Stimulated activated effector memory CD8-positive, alpha-beta T cell treated with anti-CD3 and anti-CD28 coated beads, Interleukin-12 subunit alpha, Interleukin-12 subunit beta, amount 100 ng/mL, for 72 hours (primary cell): ENCODE measurements around the gene LHX3.

ENCODE experiments used
- ATAC-seq: fragments of 150-1000 bp; cut with Tn5 transposase; 2 replicates; pipeline ENCODE4 v1.10.0; 2021
- DNase-seq, 2 donors: peaks; one replicate each; pipeline ENCODE4 v3.0.0; 2021 to 2022; ENCODE audit warnings: low spot score in 2 of 2
- H3K27ac Mint-ChIP-seq: one replicate; pipeline ENCODE4 v1.8.0; 2022; ENCODE audit warnings: mild to moderate bottlenecking, mixed read lengths
- H3K36me3 Mint-ChIP-seq: one replicate; pipeline ENCODE4 v1.8.0; 2022; ENCODE audit warnings: mild to moderate bottlenecking, mixed read lengths
- H3K4me1 Mint-ChIP-seq: one replicate; pipeline ENCODE4 v1.8.0; 2022; ENCODE audit warnings: mixed read lengths
- H3K4me3 Mint-ChIP-seq: one replicate; pipeline ENCODE4 v1.8.0; 2022; ENCODE audit warnings: mild to moderate bottlenecking, mixed read lengths
- H3K9me3 Mint-ChIP-seq: one replicate; pipeline ENCODE4 v1.8.0; 2022; ENCODE audit warnings: mixed read lengths

Gene LHX3

GRCh38 chr9:136173648-136174290, 31.2 kb downstream of the LHX3 start:
- DNase-seq (no peak), ATAC-seq (no peak)
- no peaks in the 10 kb centered on the region for H3K36me3 Mint-ChIP-seq
- no peak overlapping the region for H3K27ac Mint-ChIP-seq
- no peaks in the 10 kb centered on the region for H3K9me3 Mint-ChIP-seq
- no peak overlapping the region for H3K4me3 Mint-ChIP-seq
- H3K4me1 Mint-ChIP-seq = peaks cover 7% of the 10 kb centered on the region

GRCh38 chr9:136172412-136173079, 32.4 kb downstream of the LHX3 start:
- Mint-ChIP-seq H3K27ac (no peak overlapping the region), H3K9me3 (no peaks in the 10 kb centered on the region), H3K36me3 (no peaks in the 10 kb centered on the region), H3K4me3 (no peak overlapping the region), H3K4me1 (peaks cover 7% of the 10 kb centered on the region)
- no peak for ATAC-seq
- DNase-seq = no peak

- H3K27ac Mint-ChIP-seq = no peak overlapping the region
- no peak overlapping the region for H3K4me3 Mint-ChIP-seq
- no peaks in the 10 kb centered on the region for H3K9me3 Mint-ChIP-seq
- ATAC-seq (no peak), DNase-seq (no peak)
- no peaks in the 10 kb centered on the region for H3K36me3 Mint-ChIP-seq
- peaks cover 7% of the 10 kb centered on the region for H3K4me1 Mint-ChIP-seq
Observed at GRCh38 chr9:136171801-136172411, 33.0 kb downstream of the LHX3 start.

- no peak for ATAC-seq
- H3K4me3 Mint-ChIP-seq = no peak overlapping the region
Observed at GRCh38 chr9:136171009-136171800, 33.7 kb downstream of the LHX3 start.

GRCh38 chr9:136170006-136170901, 34.7 kb downstream of the LHX3 start:
- no peaks in the 10 kb centered on the region for H3K9me3 Mint-ChIP-seq
- H3K36me3 Mint-ChIP-seq = no peaks in the 10 kb centered on the region
- no peak overlapping the region for H3K4me3 Mint-ChIP-seq
- DNase-seq (peak; percentile 56 to 77), ATAC-seq (peak; percentile 75)
- peaks cover 7% of the 10 kb centered on the region for H3K4me1 Mint-ChIP-seq
- H3K27ac Mint-ChIP-seq = no peak overlapping the region

More at GRCh38 chr9:136171009-136171800, 33.7 kb downstream of the LHX3 start:
- DNase-seq = no peak
- peak overlapping the region; percentile 29 for H3K27ac Mint-ChIP-seq
- no peaks in the 10 kb centered on the region for H3K36me3 Mint-ChIP-seq
- no peaks in the 10 kb centered on the region for H3K9me3 Mint-ChIP-seq
- H3K4me1 Mint-ChIP-seq = peaks cover 7% of the 10 kb centered on the region

GRCh38 chr9:136169495-136169894, 35.4 kb downstream of the LHX3 start:
- ATAC-seq (no peak), DNase-seq (no peak)
- H3K27ac Mint-ChIP-seq = no peak overlapping the region
- H3K36me3 Mint-ChIP-seq = no peaks in the 10 kb centered on the region
- H3K9me3 Mint-ChIP-seq = no peaks in the 10 kb centered on the region
- H3K4me3 Mint-ChIP-seq = no peak overlapping the region
- peaks cover 7% of the 10 kb centered on the region for H3K4me1 Mint-ChIP-seq

- no peaks in the 10 kb centered on the region for H3K36me3 Mint-ChIP-seq
- H3K27ac Mint-ChIP-seq = no peak overlapping the region
- no peak overlapping the region for H3K4me3 Mint-ChIP-seq
- peaks cover 5% of the 10 kb centered on the region for H3K9me3 Mint-ChIP-seq
- H3K4me1 Mint-ChIP-seq = no peaks in the 10 kb centered on the region
- no peak for ATAC-seq
- DNase-seq = no peak
Observed at GRCh38 chr9:136163248-136163850, 41.6 kb downstream of the LHX3 start.

GRCh38 chr9:136160995-136161610, 43.8 kb downstream of the LHX3 start:
- no peak overlapping the region for H3K27ac Mint-ChIP-seq
- DNase-seq (no peak), ATAC-seq (no peak)
- H3K9me3 Mint-ChIP-seq = peaks cover 5% of the 10 kb centered on the region
- H3K4me3 Mint-ChIP-seq = no peak overlapping the region
- H3K36me3 Mint-ChIP-seq = no peaks in the 10 kb centered on the region
- no peaks in the 10 kb centered on the region for H3K4me1 Mint-ChIP-seq

- no peak overlapping the region for H3K4me3 Mint-ChIP-seq
- H3K36me3 Mint-ChIP-seq = no peaks in the 10 kb centered on the region
- ATAC-seq (no peak), DNase-seq (no peak)
- no peaks in the 10 kb centered on the region for H3K4me1 Mint-ChIP-seq
- no peak overlapping the region for H3K27ac Mint-ChIP-seq
- H3K9me3 Mint-ChIP-seq = peaks cover 5% of the 10 kb centered on the region
Observed at GRCh38 chr9:136160381-136160841, 44.5 kb downstream of the LHX3 start.

GRCh38 chr9:136159851-136160250, 45.1 kb downstream of the LHX3 start:
- H3K27ac Mint-ChIP-seq = no peak overlapping the region
- H3K4me3 Mint-ChIP-seq = no peak overlapping the region
- peaks cover 5% of the 10 kb centered on the region for H3K9me3 Mint-ChIP-seq
- ATAC-seq (no peak), DNase-seq (no peak)
- H3K36me3 Mint-ChIP-seq = no peaks in the 10 kb centered on the region
- H3K4me1 Mint-ChIP-seq = no peaks in the 10 kb centered on the region

GRCh38 chr9:136157477-136158265, 47.3 kb downstream of the LHX3 start:
- no peaks in the 10 kb centered on the region for H3K9me3 Mint-ChIP-seq
- H3K36me3 Mint-ChIP-seq = no peaks in the 10 kb centered on the region
- ATAC-seq = no peak
- no peaks in the 10 kb centered on the region for H3K4me1 Mint-ChIP-seq
- no peak overlapping the region for H3K27ac Mint-ChIP-seq
- DNase-seq = no peak
- H3K4me3 Mint-ChIP-seq = no peak overlapping the region

- Mint-ChIP-seq H3K36me3 (no peaks in the 10 kb centered on the region), H3K27ac (no peak overlapping the region), H3K4me3 (no peak overlapping the region), H3K9me3 (no peaks in the 10 kb centered on the region), H3K4me1 (no peaks in the 10 kb centered on the region)
- no peak for ATAC-seq
- DNase-seq = no peak
Observed at GRCh38 chr9:136156209-136157120, 48.5 kb downstream of the LHX3 start.
